Camera-type eye (tissue), 1 donor: Measurements from ENCODE around the gene TRIM49D1. TPM values are rescaled to one million over a fixed set of nuclear protein-coding genes. Genes with fewer than 3 reads are reported as not detected.

Source experiments
- total RNA-seq: library from RNA; depleted of rRNA; stranded (reverse); fragments of >200 nt; gene quantifications from one replicate; pipeline ENCODE4 v1.2.3, GENCODE V29; 2014

The TRIM49D1 gene
- total RNA-seq = not detected

GRCh38 chr11:89922195-89922660 is at the start of gene TRIM49D1:
Gene TRIM49D1, minus strand, starts transcription at chr11:89922245. Its CDS starts 4,535 bp downstream, at chr11:89917710.

GRCh38 chr11:89965737-89966136 is 43.7 kb upstream of the TRIM49D1 start, which contains the start of gene TRIM64:
Gene TRIM64, plus strand, starts transcription at chr11:89966037. Its CDS starts 2,467 bp downstream, at chr11:89968504.

DNA sequence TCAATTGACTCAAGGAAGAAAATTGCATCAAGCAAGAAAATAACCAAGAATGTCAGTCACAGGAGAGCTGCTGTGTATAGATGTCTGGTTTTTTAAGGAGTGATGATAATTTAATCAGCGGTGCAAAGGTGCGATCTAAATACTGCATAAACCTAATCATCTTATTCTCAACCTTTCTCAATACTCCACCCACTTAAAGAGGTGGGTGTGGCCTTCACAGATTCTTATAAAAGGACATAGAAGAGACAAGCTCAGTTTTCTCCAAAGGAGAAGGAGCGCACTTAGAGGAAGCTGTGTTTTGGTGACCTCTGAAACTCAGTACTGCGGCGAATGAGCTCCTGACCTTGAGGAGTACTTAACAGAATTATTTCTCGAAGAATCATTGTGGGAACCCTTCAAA is 1.7 kb upstream of the TRIM49D1 start, which contains the start of gene TRIM49D2:
TRIM49D2 (plus strand) TSS at position 301 of the 400 bp plus-strand sequence. CDS start 2,698 bp downstream, outside the sequence.

Other genes with a start within 250 kb of the TRIM49D1 start
- not detected for gene TRIM77, start 211.9 kb downstream of the TRIM49D1 start, total RNA-seq
- not detected for gene TRIM49, start 113.7 kb downstream of the TRIM49D1 start, total RNA-seq
- not detected for gene TRIM64B, start 43.8 kb downstream of the TRIM49D1 start, total RNA-seq
- gene TRIM49D2, start 1.8 kb upstream of the TRIM49D1 start, total RNA-seq = not detected
- gene TRIM64, start 43.8 kb upstream of the TRIM49D1 start, total RNA-seq = not detected
- not detected for gene TRIM49C, start 108.9 kb upstream of the TRIM49D1 start, total RNA-seq
- gene UBTFL1, start 163.7 kb upstream of the TRIM49D1 start, total RNA-seq = not detected
- gene NAALAD2, start 212.4 kb upstream of the TRIM49D1 start, total RNA-seq = 29.7 TPM